Right ventricle myocardium superior (tissue), 1 donor: ENCODE results near the gene SLC48A1. TPM values are rescaled to one million over a fixed set of nuclear protein-coding genes. Genes with fewer than 3 reads are reported as not detected.

ENCODE experiments used
- ATAC-seq: fragments of 200-7000 bp; cut with Tn5 transposase; one replicate; pipeline ENCODE4 v1.9.1; 2020; ENCODE audit warnings: mild to moderate bottlenecking; ENCODE audit not compliant: poor library complexity
- DNase-seq: peaks from one replicate; pipeline ENCODE4 v3.0.0-alpha.2; 2020
- intact Hi-C: fragments of 100-400 bp; cut with DNase I; formaldehyde crosslinking; loops from one replicate; pipeline ENCODE4 v1.11.2; 2022
- total RNA-seq: library from RNA; stranded (reverse); fragmentation: NEBNext Ultra II Directional; extraction: Animal tissue kit (Norgen Biotek cat#: 25700); gene quantifications from one replicate; pipeline ENCODE4 v1.2.1, GENCODE V29; 2021
- donor health status: DM: no; HTN: yes; CAD: no; lungs with severe emphysema.

SLC48A1 gene
- total RNA-seq, 1 donor from 2014 or later: 26.8 TPM

DNA sequence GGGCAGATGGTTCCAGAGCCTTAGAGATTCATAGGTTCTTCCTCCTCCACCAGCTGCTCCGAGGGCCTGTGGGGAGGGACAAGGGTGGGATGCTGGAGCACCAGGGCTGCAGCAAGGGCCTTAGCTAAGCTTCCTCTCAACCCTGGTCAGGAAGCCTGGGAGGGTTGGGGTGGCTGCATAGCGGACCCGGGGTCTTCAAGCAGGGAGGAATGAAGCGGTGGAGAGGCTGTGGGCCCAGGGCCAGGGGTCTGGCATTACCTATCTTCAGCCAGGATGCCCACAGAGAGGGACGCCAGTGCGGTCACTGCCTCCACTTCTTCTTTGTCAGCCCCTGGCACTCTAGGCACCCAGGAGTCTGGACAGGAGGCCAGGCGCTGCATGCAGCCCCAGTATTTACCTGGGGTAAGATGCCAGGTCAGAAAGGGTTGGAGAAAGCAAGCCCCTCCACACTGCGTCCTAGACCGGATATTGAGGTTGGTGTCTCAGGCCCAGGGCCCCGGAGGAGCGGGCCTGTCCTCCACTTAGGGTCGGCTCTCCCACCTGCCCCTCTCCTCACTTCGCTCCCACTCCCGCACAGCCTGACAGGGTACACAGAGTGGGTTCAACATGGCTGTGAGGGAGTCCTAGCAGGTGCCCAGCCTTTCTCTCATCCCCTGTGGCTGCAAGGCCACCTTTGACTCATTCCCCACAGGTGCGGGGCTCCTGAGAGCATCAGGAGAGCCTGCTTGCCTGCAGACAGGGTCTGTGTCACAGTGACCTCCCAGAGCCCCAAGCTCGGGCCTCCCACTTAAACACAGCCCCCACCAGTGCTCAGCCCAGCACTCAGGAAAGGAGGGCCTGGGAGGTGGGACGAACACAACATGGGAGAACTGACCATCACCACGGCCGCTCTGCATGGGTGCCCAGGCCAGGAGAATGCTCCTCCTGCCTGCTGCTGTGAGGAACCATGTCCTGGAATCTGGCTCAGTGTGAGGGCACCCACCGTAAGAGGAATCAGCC lies 11.1 kb downstream of the SLC48A1 start:
- intact Hi-C loops: no loop called here
- ATAC-seq (no peak), DNase-seq (peak; percentile 39)

DNA sequence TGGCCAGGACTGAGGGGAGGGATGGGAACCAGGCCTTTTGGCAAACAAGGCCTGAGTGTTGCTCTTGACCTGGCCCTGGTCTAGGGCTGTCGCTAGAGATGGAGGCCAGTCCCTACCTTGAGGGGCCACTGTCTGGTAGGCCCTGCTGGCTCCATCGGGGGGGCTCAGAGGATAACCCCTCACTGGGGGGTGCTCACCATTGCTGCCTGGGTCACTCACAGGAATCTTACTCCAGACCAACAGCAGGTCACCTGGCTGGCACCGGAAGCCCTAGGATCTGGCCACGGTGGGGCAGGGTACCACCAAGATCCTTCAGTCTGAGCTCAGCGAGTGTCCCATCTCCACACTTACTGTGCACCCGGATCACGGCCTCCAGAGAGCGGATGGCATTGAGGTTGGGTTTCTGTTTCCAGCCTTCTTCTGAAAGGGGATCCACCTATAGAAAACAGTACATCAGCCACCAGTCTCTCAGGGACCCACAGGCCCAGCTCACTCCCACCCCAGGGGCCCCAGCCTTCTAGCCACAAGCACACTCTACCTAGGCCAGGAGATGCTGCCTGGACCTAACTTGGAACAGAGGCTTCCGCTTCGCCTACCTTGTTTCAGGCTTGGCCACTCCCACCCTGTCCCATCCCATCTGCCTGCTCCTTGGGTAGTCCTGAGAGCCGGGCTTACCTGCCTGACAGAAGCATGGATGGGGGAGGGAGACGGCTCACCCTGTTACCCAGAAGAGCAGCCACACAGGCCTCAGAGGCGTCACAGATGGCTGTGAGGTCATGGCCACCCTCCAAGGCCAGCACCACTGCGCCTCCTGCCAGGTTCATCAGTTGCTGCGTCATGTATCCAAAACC lies 12.2 kb downstream of the SLC48A1 start:
- peak; percentile 37 for DNase-seq
- intact Hi-C loops: no loop called here

DNA sequence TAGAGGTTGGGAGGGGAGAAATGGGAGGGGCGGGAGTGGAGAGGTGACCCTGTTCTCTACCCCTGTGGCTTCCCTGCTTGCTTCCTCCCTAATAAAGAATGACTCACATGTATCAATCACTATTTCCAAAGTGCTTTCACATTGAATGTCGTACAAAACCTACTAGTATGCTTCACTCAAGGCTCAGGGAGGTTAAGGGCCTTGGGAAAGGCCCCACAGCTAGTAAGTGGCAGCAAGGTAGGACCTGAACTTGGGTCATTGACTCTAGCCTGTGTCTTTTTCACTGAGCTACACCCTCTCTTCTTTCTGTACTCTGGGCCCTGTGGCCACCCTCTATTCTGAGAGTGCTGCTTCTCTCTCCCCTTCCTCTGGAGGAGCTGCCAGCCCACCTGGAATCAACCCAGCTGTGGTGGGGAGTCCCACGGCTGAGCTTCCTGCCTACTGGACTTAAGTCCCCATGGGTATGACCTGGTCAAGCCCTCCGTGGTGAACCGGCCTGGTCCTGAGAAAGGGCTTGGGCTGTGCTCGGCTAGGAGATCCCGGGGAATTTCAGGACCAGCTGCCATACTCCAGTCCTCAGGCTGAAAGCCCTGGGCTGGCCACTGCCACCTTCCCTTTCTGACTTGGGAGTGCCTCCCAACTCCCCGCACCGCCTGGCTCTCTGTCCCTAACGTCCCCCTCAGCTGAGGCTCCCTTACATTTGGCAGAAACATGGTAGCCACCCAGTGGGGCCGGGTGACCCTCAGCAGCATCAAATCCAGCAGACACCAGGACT lies 13.0 kb downstream of the SLC48A1 start:
- intact Hi-C loops: no loop called here
- DNase-seq (peak; percentile 24), ATAC-seq (no peak)

More for the DNA sequence above, 12.2 kb downstream of the SLC48A1 start:
- no peak for ATAC-seq

DNA sequence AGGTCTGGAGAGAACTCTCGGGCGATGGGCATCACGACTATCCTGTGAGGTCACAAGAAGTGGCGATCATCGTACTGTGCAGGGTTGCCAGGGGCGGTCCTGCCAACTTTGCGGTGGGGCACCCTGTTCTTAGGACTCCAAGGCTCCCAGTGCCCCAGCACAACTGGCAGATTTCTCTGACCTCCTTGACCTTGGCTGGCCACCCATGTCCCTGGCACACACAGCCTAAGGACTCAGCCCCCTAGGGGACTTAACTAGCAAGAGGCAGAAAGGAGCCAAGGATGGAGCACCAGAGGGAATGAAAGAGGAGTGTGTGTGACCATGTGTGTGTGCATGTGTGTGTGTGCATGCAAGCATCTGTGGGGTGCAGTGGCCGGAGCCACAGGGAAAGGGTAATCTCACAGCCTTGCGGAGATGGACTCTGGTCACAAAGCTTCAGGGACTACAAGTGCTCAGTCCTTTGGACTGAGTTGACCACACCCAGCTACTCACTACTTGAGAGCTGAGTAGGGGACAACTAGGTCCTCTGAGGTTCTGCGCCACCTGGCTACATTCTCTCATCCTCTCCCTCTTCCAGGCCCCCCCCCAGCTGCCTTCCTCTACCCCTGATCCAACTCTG lies 13.7 kb downstream of the SLC48A1 start:
- intact Hi-C loops: no loop called here
- DNase-seq (no peak), ATAC-seq (no peak)

DNA sequence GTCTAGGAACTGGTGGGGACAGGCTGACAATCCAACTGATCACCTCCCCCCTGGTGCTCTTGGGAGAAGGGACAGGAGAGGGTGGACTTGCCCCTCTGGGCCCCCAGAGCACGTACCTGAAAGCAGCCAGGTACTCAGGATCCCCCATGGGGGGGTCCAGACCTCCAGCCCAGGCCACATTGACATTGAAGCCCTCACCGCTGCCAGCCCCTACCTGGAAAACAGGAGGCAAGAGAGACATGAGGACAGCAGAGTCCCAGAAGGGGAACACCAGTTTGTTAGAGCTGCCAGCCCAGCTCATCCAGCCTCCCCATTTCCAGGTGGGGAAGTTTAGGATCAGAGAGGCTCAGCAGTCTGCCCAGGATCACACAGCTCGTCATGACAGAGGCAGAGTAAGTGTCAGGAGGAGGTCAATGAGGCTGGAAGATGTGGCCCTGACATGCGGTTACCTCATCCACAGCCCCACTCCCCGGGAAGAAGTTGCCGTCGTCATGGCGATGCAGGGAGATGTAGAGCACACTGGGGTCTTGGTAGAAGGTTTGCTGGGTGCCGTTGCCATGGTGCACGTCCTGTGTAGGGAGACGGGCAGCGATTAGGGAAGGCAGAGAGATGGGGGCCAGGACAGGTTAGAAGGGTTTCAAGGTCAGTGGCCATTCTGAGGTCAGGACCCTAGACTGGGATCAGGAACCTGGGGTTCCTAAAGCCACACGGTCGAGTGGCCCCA lies 14.7 kb downstream of the SLC48A1 start:
- intact Hi-C loops: no loop called here
- DNase-seq: peak; percentile 20
- ATAC-seq: no peak

DNA sequence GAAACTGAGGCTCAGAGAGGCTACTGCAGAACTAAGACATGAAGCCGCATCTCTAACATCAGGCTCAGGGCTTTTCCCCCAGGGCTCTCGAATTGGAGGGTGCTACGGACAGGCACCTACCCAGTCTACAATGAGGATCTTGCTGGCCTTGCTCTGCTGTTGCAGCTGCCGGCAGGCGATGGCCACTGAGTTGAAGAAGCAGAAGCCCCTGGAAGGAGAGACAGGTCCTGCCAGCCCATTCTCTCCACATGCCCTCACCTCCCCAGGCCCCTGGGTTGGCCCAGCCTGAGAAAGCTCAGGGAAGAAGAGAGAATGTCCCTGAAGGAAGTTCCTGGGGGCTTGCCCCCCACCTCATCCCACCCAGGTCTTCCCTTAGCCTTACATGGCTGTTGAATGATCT lies 16.1 kb downstream of the SLC48A1 start:
- no peak for DNase-seq
- no peak for ATAC-seq
- intact Hi-C loops: no loop called here

DNA sequence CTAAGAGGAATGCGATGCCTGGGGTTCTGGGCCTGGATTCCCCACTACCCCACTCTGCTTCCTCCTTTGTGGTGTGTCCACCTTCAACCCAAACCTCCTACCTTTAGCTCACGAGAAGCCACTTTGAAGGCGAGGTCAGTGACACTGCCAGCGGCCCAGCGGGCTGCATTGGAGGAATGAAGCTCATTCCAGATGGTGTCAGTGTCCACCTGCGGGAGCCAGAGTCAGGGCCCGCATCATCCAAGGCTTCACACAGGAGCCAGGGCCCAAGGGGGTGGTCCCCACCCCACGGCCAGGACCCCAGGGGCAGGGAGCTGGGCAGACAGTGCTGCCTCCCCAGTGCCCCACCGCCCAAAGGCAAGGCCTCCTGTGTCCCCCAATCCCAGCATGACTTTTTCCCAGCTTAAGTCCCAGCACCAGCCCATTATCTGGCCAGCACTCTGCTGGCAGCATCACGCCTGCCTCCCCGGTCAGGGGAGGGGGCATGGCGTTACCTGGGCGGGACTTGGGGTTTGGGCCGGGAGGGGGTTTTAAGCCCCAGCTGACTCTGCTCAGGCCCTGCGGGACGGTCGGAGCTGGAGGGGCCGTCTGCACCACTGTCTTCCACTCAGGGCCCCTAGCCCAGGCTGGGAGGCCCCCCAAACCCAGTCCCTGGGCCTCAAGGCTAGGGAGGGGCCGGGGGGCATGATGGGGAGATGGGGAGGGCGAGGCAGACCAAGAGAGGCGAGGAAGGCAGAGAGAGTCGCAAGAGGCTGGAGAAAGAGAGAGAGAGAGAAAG lies 16.9 kb downstream of the SLC48A1 start:
- ATAC-seq: no peak
- intact Hi-C loops: no loop called here
- peak; percentile 29 for DNase-seq

DNA sequence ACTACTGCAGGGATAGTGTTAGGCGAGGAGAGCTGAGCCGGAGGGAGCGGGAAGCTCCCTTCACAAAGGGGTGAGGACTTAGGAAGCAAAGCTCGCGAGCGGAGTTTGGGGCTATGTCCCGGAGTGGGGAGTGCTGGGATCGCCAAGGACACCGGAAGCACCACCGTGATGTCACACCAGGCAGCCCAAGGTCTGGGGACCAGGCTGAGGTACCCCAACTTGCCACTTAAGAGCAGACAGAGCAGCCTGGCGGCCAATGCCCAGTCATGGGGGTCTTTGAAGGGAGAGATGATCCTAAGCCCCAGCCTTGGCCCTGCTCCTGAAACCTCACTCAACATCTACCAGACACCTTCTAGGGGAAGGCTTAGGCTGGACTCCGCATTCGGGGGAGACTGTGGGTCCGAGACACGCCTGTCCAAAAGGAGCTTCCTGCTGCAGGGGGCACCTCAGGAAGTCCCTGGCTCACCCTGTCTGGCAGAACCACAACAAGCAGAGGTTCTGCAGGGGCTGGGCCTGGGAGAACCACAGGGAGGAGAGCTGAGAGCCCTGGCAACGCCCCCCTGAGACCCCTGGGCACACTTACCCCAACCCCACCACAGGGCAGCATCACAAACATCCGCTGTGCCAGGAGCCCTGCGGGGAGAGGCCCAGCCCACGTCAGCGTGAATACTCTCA lies 17.8 kb downstream of the SLC48A1 start:
- DNase-seq: peak; percentile 39
- intact Hi-C loops: no loop called here
- no peak for ATAC-seq

DNA sequence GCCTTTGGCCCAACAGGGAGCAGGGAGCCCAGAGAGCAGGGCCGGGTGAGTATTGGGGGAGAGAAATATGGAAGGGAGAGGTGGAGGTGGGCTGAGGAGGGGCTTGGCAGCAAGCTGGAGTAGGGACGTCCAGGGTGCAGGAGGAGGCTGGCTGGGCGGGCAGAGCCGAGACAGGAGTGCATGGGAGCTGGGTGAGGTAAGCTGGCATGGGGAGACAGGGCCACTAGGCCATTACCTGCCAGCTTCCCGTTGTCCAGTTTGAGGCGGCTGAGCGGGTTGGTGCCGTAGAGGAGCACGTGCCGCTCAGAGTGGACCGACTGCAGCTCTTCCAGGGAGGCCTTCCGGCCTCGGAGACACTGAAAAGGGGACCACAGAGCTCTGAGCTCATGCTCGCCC lies 18.3 kb downstream of the SLC48A1 start:
- ATAC-seq (no peak), DNase-seq (peak; percentile 32)
- intact Hi-C loops: no loop called here

DNA sequence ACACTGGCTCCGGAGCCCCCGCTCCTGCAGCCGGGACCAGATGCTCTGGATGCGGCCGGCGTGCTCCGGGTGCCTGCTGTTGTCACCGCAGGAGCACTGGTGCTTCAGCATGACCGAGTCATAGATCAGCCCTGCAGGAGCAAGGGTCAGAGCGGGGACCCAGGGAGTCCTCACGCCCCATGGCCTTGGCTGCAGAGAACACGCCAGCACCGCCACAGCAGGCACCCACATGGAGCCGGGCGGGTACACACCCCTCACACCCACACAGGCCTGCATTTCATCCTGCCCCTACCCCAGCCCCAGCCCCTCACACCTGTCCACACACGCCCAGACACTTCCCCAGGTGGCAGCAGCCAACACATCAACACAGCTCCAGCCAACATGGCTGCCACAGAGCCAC lies 18.8 kb downstream of the SLC48A1 start:
- ATAC-seq: no peak
- intact Hi-C loops: no loop called here

DNA sequence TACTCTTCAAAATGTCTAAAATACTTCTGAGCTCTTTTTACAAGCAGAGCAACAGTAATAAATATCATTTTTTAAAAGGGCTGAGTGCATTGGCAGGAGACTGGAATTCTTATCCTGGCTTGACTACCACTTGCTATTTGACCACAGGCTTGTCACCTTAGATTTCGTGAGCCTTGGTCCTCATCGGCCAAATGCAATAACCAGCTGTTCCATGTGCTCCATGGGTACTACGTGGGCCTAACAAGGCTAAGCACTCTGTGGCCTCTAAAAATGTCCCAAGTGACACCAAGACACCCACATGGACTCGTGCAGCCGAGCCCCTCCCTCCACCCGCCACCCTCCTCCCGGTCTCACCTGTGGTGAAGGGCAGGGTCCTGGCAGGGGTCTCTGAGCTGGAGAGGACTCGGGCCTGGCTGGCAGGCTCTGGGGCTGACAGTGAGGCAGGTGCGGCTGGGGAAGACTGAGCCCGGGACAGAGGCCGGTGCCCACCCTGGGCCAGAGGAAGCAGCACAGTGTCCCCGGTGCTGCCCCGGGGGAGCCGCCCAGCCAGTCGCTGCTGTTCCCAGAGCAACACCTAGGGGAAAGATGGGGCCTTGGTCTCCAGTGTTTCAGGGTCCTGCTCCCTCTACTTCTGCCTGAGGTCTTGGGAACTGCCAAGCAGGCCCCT lies 20.1 kb downstream of the SLC48A1 start:
- ATAC-seq (no peak), DNase-seq (peak; percentile 41)
- intact Hi-C loops: no loop called here

More for the DNA sequence above, 18.8 kb downstream of the SLC48A1 start:
- peak; percentile 33 for DNase-seq

DNA sequence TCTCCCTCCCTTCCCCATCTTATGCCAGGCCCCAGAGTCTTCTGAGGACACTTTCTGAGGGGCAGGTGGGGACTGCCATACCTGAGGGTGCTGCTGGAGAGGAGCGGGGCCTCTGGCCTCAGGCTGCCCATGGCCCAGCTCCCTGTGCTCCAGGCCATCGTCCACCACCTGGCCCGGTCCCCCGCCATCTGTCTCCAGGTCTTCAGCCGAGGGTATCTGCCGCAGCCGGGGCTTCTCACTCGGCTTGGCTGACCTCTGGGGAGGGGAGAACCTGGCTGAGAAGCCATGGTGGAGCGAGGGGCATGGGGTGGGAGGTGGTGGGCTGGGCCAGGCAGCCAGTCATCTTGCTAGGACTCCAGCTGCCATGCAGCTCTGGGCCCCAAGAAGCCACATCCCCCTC lies 21.6 kb downstream of the SLC48A1 start:
- ATAC-seq (no peak), DNase-seq (peak; percentile 19)
- intact Hi-C loops: no loop called here

DNA sequence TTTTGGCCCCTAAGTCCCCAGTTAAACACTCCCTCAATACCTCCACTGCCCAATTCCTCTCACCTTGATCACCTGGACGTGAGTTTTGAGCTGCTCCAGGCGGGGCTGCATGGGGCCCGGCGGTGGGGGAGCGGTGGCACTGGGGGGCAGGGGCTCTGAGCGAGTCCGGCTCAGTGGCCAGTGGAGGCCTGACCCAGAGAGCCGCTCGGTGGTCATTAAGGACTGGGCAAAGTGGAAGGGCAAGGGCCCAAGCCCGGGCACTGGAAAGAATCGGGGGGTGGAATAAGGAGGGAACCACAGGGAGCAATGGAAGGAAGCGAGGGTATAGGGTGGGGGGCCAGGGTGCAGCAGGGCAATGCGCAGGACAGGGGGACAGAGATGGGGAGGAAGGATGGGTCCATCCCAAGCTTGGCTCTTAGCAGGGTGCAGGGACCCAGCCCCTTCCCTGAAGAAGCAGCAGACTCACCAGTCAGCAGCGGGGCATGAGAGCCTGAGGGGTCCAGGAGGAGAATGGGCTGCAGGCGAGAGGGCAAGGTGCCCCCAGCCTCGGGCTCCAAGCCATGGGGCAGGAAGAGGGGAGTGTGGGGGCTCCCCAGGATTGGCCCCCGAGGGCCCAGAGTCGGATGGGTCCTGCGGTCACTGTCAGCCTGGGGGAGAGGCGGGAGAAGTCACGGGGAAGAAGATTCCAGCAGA lies 22.2 kb downstream of the SLC48A1 start:
- ATAC-seq (no peak), DNase-seq (no peak)
- intact Hi-C loops: no loop called here

DNA sequence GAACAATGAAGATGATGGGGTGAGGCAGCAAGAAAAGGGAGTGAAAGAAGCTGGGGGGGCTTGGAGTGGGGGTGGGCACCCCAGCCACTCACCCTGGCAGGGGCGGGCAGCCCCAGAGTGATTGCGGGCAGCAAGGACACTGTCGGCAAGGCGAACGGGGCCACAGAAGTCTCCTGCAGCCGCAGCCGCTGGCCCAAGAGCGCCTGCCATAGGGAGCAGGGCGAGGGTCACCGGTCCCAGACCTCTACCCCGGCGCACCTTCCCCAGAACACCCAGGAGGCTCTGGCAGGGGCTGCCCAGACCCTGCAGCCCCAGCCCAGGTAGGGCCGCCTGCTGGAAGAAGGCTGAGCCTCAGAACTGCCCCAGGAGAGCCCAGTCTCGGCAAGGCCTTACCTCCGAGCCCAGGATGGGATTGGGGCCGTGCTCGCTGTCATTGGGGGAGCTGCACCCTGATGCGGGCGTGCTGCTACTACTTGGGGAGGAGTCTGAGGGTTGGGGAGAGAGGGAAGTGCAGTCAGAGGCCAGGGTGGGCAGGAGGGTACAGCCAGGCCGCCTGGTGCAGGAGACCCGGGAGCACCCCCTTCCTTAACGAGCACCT lies 22.9 kb downstream of the SLC48A1 start:
- intact Hi-C loops: loop anchor here (2.0 kb wide), 1 partner anchor 43 kb away; no protein-coding TSS in a partner anchor
- no peak for DNase-seq
- ATAC-seq: no peak

DNA sequence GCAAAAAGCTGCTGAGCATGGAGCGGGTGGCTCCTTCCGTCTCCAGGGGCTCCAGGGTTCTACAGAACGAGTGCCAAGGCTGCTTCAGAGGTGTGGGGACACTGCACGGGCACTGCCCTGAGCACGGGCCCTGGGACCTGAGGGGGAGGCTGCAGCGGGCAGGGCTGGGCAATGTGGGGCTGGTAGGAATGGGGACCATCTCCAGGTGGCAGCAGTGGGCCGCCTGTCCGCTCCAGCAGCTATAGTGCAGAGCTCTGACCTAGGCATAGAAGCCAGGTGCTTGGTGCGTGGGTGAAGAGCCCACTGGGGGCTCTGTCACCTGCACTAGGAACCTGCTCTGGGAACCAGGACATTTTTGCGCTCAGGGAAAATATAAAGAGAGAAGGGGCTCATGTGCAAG lies 24.4 kb downstream of the SLC48A1 start:
- ATAC-seq (peak; percentile 33), DNase-seq (no peak)
- intact Hi-C loops: loop anchor here (2.0 kb wide), 1 partner anchor 41 kb away; no protein-coding TSS in a partner anchor
